HL-60 (cell line): ENCODE measurements around the gene GPR153.
A peak's percentile ranks its signal among the peaks of the same experiment; 100 is the strongest.

Experiments
- DNase-seq, 2 experiments: peaks; one replicate each; pipeline ENCODE4 v3.0.0-alpha.2; 2010 to 2020; ENCODE audit warnings: low read depth in 1 of 2, low spot score in 1 of 2
- H3K27ac ChIP-seq: fragments of 250-450 bp; sonication (Bioruptor Pico); replicated peaks from 2 replicates; pipeline ENCODE4 v1.5.1; 2020; ENCODE audit warnings: mild to moderate bottlenecking, moderate library complexity
- H3K27me3 ChIP-seq: fragments of 250-450 bp; sonication (Bioruptor Pico); 2 replicates; pipeline ENCODE4 v1.5.1; 2021; ENCODE audit warnings: mild to moderate bottlenecking, moderate library complexity; ENCODE audit not compliant: insufficient read depth, poor library complexity, severe bottlenecking
- H3K4me3 ChIP-seq: replicated peaks from 2 replicates; pipeline ENCODE4 v1.5.1; 2011; ENCODE audit warnings: mild to moderate bottlenecking, control low read depth, low read length; ENCODE audit not compliant: insufficient read depth
- CTCF ChIP-seq: IDR thresholded peaks from one replicate; pipeline ENCODE4 v1.5.1; 2011; ENCODE audit warnings: low read length, control low read depth, inconsistent platforms; ENCODE audit not compliant: insufficient read depth
- GABPA ChIP-seq: IDR thresholded peaks from 2 replicates; pipeline ENCODE4 v1.6.1; 2012; ENCODE audit warnings: low read depth
- POLR2AphosphoS5 ChIP-seq: IDR thresholded peaks from 2 replicates; pipeline ENCODE4 v1.6.1; 2012; ENCODE audit warnings: low read depth
- SPI1 ChIP-seq: IDR thresholded peaks from 2 replicates; pipeline ENCODE4 v1.6.1; 2012; ENCODE audit warnings: low read depth, mild to moderate bottlenecking, borderline replicate concordance
- TF ChIP-seq, protein P1 (sequence below): IDR thresholded peaks from 2 replicates; pipeline ENCODE4 v1.6.1; 2012; ENCODE audit warnings: low read depth; ENCODE audit not compliant: insufficient replicate concordance

GPR153 gene

GRCh38 chr1:6245869-6246496 lies 14.9 kb downstream of the GPR153 start:
- Histone ChIP-seq H3K27ac (no peak overlapping the region), H3K4me3 (no peak overlapping the region), H3K27me3 (peaks cover 57% of the 10 kb centered on the region)
- no peak for DNase-seq
- TF ChIP-seq CTCF: no peak
- no peak for TF ChIP-seq GABPA
- TF ChIP-seq POLR2AphosphoS5: no peak
- TF ChIP-seq, protein P1, sequence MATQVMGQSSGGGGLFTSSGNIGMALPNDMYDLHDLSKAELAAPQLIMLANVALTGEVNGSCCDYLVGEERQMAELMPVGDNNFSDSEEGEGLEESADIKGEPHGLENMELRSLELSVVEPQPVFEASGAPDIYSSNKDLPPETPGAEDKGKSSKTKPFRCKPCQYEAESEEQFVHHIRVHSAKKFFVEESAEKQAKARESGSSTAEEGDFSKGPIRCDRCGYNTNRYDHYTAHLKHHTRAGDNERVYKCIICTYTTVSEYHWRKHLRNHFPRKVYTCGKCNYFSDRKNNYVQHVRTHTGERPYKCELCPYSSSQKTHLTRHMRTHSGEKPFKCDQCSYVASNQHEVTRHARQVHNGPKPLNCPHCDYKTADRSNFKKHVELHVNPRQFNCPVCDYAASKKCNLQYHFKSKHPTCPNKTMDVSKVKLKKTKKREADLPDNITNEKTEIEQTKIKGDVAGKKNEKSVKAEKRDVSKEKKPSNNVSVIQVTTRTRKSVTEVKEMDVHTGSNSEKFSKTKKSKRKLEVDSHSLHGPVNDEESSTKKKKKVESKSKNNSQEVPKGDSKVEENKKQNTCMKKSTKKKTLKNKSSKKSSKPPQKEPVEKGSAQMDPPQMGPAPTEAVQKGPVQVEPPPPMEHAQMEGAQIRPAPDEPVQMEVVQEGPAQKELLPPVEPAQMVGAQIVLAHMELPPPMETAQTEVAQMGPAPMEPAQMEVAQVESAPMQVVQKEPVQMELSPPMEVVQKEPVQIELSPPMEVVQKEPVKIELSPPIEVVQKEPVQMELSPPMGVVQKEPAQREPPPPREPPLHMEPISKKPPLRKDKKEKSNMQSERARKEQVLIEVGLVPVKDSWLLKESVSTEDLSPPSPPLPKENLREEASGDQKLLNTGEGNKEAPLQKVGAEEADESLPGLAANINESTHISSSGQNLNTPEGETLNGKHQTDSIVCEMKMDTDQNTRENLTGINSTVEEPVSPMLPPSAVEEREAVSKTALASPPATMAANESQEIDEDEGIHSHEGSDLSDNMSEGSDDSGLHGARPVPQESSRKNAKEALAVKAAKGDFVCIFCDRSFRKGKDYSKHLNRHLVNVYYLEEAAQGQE: no peak
- no peak for TF ChIP-seq SPI1

- no peak overlapping the region for H3K4me3 ChIP-seq
- DNase-seq: peak; percentile 75 to 81
- no peak overlapping the region for H3K27ac ChIP-seq
- no peak for TF ChIP-seq GABPA
- no peak for TF ChIP-seq POLR2AphosphoS5
- TF ChIP-seq, protein P1: peak; percentile 98
- TF ChIP-seq SPI1: peak; percentile 6; the same call in 1 of the 2 replicates
- peak; percentile 92 for TF ChIP-seq CTCF
- H3K27me3 ChIP-seq: peaks cover 58% of the 10 kb centered on the region
Measured at GRCh38 chr1:6245086-6245868, 15.6 kb downstream of the GPR153 start.

GRCh38 chr1:6244401-6245049 lies 16.4 kb downstream of the GPR153 start:
- H3K4me3 ChIP-seq: no peak overlapping the region
- DNase-seq: no peak
- peaks cover 59% of the 10 kb centered on the region for H3K27me3 ChIP-seq
- no peak overlapping the region for H3K27ac ChIP-seq
- no peak for TF ChIP-seq GABPA
- no peak for TF ChIP-seq POLR2AphosphoS5
- no peak for TF ChIP-seq CTCF
- TF ChIP-seq, protein P1: no peak
- TF ChIP-seq SPI1: no peak
